Esophagus squamous epithelium (tissue), 5 donors: ENCODE data around the gene ARID3A. TPM values are rescaled to one million over a fixed set of nuclear protein-coding genes. Genes with fewer than 3 reads are reported as not detected.

ENCODE experiments used
- DNase-seq: peaks from one replicate; lab custom pipeline; 2025; lab: John Stamatoyannopoulos, UW
- H3K27ac ChIP-seq, 4 donors: fragments of 200-600 bp; sonication (generic); one replicate each; pipeline ENCODE4 v1.5.1; 2016 to 2019; ENCODE audit warnings: mild to moderate bottlenecking in 1 of 4
- H3K27me3 ChIP-seq, 4 donors: fragments of 200-600 bp; sonication (generic); 1 replicate in 3 of 4; 2 replicates in 1 of 4; pipeline versions ENCODE4 v1.5.1 to v1.6.0; 2017 to 2021; ENCODE audit warnings: antibody characterized with exemption in 1 of 4
- H3K36me3 ChIP-seq, 3 donors: fragments of 200-600 bp; sonication (generic); one replicate each; pipeline ENCODE4 v1.5.1; 2016 to 2019
- H3K4me1 ChIP-seq, 3 donors: fragments of 200-600 bp; sonication (generic); one replicate each; pipeline ENCODE4 v1.5.1; 2017 to 2019
- H3K4me3 ChIP-seq, 4 donors: fragments of 200-600 bp; sonication (generic); 1 replicate in 3 of 4; 2 replicates in 1 of 4; pipeline ENCODE4 v1.5.1; 2016 to 2019; ENCODE audit warnings: mild to moderate bottlenecking in 2 of 4, moderate library complexity in 1 of 4
- H3K9me3 ChIP-seq, 3 donors: fragments of 200-600 bp; sonication (generic); one replicate each; pipeline ENCODE4 v1.5.1; 2016 to 2019
- POLR2A ChIP-seq, 4 donors: fragments of 450-650 bp; IDR thresholded peaks; one replicate each; pipeline ENCODE4 v1.6.1; 2017; ENCODE audit warnings: antibody characterized with exemption in 4 of 4, mild to moderate bottlenecking in 4 of 4, moderate library complexity in 3 of 4
- WGBS, 2 donors: methylation state at CpG; one replicate each; pipeline ENCODE4 v1.1.5; 2018; 5-methylcytosine and 5-hydroxymethylcytosine counted together
- intact Hi-C: fragments of 100-400 bp; cut with DNase I; formaldehyde crosslinking; loops from one replicate; pipeline ENCODE4 v1.15.0; 2022
- total RNA-seq, 4 donors: library from RNA; depleted of rRNA; stranded (reverse); fragments of >200 nt; gene quantifications; one replicate each; pipeline ENCODE4 v1.1.0, GENCODE V29; 2016
- TF ChIP-seq, protein P1 (sequence below), 6 experiments: fragments of 450-650 bp in 4 of 6; fragments of 200-600 bp in 2 of 6; sonication (generic) in 2 of 6; IDR thresholded peaks; one replicate each; pipeline ENCODE4 v1.5.1; 2016 to 2019; ENCODE audit warnings: antibody characterized with exemption in 6 of 6, mild to moderate bottlenecking in 4 of 6, moderate library complexity in 4 of 6
- donor health status: DM: yes; HTN: yes; CAD: no.

Gene ARID3A
- total RNA-seq, 4 donors from 2014 or later = 3.0 to 6.6 (median 4.7) TPM

DNA sequence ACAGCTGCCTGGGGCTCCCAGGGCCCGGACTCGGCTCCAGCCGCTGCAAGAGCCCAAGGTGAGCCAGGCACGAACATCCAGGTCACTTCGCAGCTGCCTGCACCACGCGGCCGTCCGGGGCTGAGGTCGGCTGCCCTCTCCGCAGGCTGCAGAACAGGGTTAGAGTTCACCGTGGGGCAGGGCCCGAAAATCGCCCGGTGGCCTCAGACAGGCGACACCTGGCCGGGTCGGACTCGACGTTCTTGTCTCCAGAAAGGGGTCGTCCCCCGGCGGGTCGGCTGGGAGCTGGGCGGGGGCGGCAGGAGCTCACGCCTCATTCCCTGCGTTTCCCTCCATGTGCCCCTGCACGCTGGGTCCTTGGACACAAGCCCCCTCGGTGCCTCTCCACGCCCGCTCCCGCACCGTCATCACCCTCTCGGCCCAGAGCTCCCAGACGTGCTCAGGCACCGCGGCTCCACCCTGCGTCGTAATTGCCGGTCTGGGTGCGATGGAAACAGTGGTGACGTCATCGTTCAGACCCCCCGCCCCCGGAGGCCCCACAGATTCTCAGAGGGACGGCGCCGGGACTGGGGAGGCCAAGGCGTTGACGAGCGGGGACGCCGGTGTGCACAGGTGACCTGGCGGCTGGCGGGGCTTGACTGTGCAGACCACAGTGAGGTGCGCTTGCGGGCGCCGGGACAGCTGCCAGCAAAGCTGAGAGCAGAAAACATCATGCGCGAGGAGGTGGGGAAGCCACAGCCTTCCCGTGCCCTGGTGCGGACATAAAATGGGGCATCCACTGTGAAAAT lies 70.4 kb downstream of the ARID3A start:
- Histone ChIP-seq H3K36me3 (peaks cover 0 to 33% (median 0%) of the 10 kb centered on the region in 3 donors), H3K27me3 (peaks cover 7 to 76% (median 20%) of the 10 kb centered on the region in 4 donors), H3K27ac (no peak overlapping the region), H3K4me1 (peaks cover 17 to 34% (median 24%) of the 10 kb centered on the region in 3 donors), H3K9me3 (no peaks in the 10 kb centered on the region), H3K4me3 (peak overlapping the region in 1 of 4 donors; percentile 51)
- intact Hi-C loops = no loop called here
- no peak for DNase-seq
- WGBS, 2 donors = 2 to 4% methylated on average over 26 to 29 of the region's 64 CpGs
- TF ChIP-seq, protein P1, sequence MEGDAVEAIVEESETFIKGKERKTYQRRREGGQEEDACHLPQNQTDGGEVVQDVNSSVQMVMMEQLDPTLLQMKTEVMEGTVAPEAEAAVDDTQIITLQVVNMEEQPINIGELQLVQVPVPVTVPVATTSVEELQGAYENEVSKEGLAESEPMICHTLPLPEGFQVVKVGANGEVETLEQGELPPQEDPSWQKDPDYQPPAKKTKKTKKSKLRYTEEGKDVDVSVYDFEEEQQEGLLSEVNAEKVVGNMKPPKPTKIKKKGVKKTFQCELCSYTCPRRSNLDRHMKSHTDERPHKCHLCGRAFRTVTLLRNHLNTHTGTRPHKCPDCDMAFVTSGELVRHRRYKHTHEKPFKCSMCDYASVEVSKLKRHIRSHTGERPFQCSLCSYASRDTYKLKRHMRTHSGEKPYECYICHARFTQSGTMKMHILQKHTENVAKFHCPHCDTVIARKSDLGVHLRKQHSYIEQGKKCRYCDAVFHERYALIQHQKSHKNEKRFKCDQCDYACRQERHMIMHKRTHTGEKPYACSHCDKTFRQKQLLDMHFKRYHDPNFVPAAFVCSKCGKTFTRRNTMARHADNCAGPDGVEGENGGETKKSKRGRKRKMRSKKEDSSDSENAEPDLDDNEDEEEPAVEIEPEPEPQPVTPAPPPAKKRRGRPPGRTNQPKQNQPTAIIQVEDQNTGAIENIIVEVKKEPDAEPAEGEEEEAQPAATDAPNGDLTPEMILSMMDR (IDR thresholded peaks at IDR 0.05) = no peak
- no peak for TF ChIP-seq POLR2A (IDR thresholded peaks at IDR 0.05)

DNA sequence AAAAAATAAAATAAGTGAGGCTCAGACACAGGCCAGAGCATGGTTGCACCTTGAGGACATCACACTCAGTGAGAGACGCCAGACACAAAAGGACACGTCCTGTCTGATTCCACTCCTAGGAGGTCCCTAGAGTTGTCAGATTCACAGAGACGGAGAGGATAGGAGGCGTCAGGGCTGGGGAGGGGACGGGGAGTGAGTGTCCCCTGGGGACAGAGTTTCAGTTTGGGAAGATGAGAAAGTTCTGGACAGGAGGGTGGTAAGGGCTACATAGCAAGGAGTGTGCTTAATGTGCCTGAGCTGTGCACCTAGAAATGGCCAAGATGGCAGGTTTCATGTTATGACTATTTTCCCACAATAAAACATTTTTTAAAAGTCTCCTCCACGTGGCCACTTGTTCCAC lies 72.2 kb downstream of the ARID3A start:
- H3K27me3 ChIP-seq = peaks cover 8 to 94% (median 23%) of the 10 kb centered on the region in 4 donors
- 6 to 15% methylated on average over 5 to 6 of the region's 6 CpGs for WGBS, 2 donors

DNA sequence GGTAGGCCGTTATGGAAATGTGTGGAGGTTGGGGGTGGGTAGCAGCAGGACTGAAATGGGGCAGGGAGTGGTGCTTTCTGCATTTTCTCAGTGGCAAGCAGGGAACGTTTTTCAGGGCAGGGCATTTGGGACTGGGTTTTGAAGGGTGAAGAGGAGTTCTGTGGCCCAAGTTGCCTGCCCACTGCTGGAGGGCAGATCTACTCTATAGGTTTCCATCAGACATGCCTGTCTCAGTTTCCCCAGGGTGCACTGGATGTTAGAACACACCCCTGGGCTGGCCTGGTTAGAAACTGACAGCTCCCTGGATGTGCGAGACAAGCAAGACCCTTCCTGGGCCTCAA lies 73.5 kb downstream of the ARID3A start:
- Histone ChIP-seq H3K27me3 (peaks cover 8 to 98% (median 23%) of the 10 kb centered on the region in 4 donors), H3K4me3 (no peak overlapping the region), H3K36me3 (peaks cover 0 to 8% (median 0%) of the 10 kb centered on the region in 3 donors), H3K27ac (no peak overlapping the region), H3K9me3 (no peaks in the 10 kb centered on the region), H3K4me1 (peaks cover 21 to 42% (median 31%) of the 10 kb centered on the region in 3 donors)
- no peak for DNase-seq
- WGBS, 2 donors = 37 to 47% methylated on average over 3 of the region's 3 CpGs
- TF ChIP-seq, protein P1 (IDR thresholded peaks at IDR 0.05) = no peak
- TF ChIP-seq POLR2A (IDR thresholded peaks at IDR 0.05) = no peak
- intact Hi-C loops = no loop called here

More for the DNA sequence above, 72.2 kb downstream of the ARID3A start:
- peaks cover 21 to 42% (median 31%) of the 10 kb centered on the region in 3 donors for H3K4me1 ChIP-seq
- TF ChIP-seq POLR2A (IDR thresholded peaks at IDR 0.05) = no peak
- TF ChIP-seq, protein P1 (IDR thresholded peaks at IDR 0.05) = no peak
- no peak for DNase-seq
- H3K9me3 ChIP-seq = no peaks in the 10 kb centered on the region
- no peak overlapping the region for H3K27ac ChIP-seq
- H3K36me3 ChIP-seq = peaks cover 0 to 20% (median 0%) of the 10 kb centered on the region in 3 donors
- H3K4me3 ChIP-seq = no peak overlapping the region
- intact Hi-C loops = no loop called here

DNA sequence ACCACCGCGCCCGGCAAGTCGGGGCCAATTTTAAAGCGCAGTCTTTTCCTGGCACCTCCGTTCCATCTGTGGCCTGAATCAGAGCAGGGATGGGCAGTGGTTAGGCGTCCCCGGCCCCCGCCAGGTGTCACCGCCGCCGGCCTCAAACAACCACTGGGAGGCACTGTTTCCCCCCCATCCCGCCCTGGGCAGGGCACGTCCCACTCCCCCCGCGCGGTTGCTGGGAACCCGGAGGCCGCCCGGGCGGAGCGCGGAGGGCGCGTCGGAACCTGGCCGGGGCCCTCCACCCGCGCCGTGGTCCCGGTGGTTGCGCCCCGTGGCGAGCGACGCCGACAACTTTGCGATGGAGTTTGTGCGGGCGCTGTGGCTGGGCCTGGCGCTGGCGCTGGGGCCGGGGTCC lies 74.3 kb downstream of the ARID3A start, which contains the start of gene GRIN3B:
TSS of gene GRIN3B (plus strand) at position 325 of the 400 bp plus-strand sequence. CDS start at position 344, 19 bp downstream.
- peaks cover 21 to 38% (median 31%) of the 10 kb centered on the region in 3 donors for H3K4me1 ChIP-seq
- H3K27ac ChIP-seq = no peak within 1 kb of the TSS
- H3K36me3 ChIP-seq = peaks cover 0 to under 1% (median 0%) of the 10 kb centered on the region in 3 donors
- no peaks in the 10 kb centered on the region for H3K9me3 ChIP-seq
- no peak for DNase-seq
- intact Hi-C loops = no loop called here
- peak within 1 kb of the TSS in 2 of 4 donors; percentile 32 to 59 for H3K4me3 ChIP-seq
- no CpG with 5 or more reads among the region's 43 CpGs for WGBS, 2 donors
- TF ChIP-seq POLR2A (IDR thresholded peaks at IDR 0.05) = no peak
- TF ChIP-seq, protein P1 (IDR thresholded peaks at IDR 0.05) = peak; percentile 21 to 55 (median 42)
- peaks cover 8 to 98% (median 23%) of the 10 kb centered on the region in 4 donors for H3K27me3 ChIP-seq
